ENCODE measurements around the gene GP9. TPM values are rescaled to one million over a fixed set of nuclear protein-coding genes. Genes with fewer than 3 reads are reported as not detected.
A peak's percentile ranks its signal among the peaks of the same experiment; 100 is the strongest.

GP9 gene
- total and polyA plus RNA-seq, 9 of the 15 experiments (the other 6 are each of a cell fraction or from before 2014, with no cell fraction given): not detected

GRCh38 chr3:129056451-129057173, 4.0 kb upstream of the GP9 start (continued):
- TF ChIP-seq E2F5 (CRISPR knock-in tag; IDR thresholded peaks at IDR 0.05) (no peak), ZNF592 (IDR thresholded peaks at IDR 0.05) (0 out of 2 replicates have a peak, but pooled peaks have one; percentile 38), TCF3 (CRISPR knock-in tag; IDR thresholded peaks at IDR 0.05) (peak; percentile 73), NCOA1 (IDR thresholded peaks at IDR 0.05; ENCODE audit: low read depth) (peak; percentile 33; the same call in 1 of the 2 replicates), THAP7 (CRISPR knock-in tag; IDR thresholded peaks at IDR 0.05) (no peak), MTA3 (IDR thresholded peaks at IDR 0.05; ENCODE audit: borderline replicate concordance) (no peak), SMAD4 (CRISPR knock-in tag; conservative IDR thresholded peaks at IDR 0.05) (0 out of 2 replicates have a peak, but pooled peaks have one; percentile 8), TEAD1 (CRISPR knock-in tag; IDR thresholded peaks at IDR 0.05) (no peak), MTA2 (IDR thresholded peaks at IDR 0.05; ENCODE audit: low read depth) (peak; percentile 41; the same call in 1 of the 2 replicates), ZFP36 (IDR thresholded peaks at IDR 0.05; ENCODE audit: low read depth, low read length, partially characterized antibody) (peak; percentile 59), ZNF232 (CRISPR knock-in tag; IDR thresholded peaks at IDR 0.05) (no peak)
